Neuronal stem cell (in vitro differentiated cells): ENCODE measurements around the gene SCGB1A1.

Experiments used
- DNase-seq: peaks from one replicate; pipeline ENCODE4 v3.0.0-alpha.2; 2013; ENCODE audit warnings: low spot score
- H2AFZ ChIP-seq: one replicate; pipeline ENCODE4 v1.6.1; 2013; ENCODE audit warnings: mild to moderate bottlenecking, low read length, inconsistent platforms
- H2AK5ac ChIP-seq: 2 replicates; pipeline ENCODE4 v1.6.1; 2013; ENCODE audit warnings: low read depth, mild to moderate bottlenecking, inconsistent platforms, low read length, moderate library complexity, mixed read lengths
- H2BK120ac ChIP-seq: 2 replicates; pipeline ENCODE4 v1.6.1; 2013; ENCODE audit warnings: low read depth, mild to moderate bottlenecking, inconsistent platforms, low read length, moderate library complexity, mixed read lengths
- H2BK12ac ChIP-seq: one replicate; pipeline ENCODE4 v1.6.1; 2013; ENCODE audit warnings: low read length, inconsistent platforms
- H2BK15ac ChIP-seq: 2 replicates; pipeline ENCODE4 v1.6.1; 2013; ENCODE audit warnings: mild to moderate bottlenecking, low read length, inconsistent platforms, mixed read lengths
- H2BK5ac ChIP-seq: one replicate; pipeline ENCODE4 v1.6.1; 2013; ENCODE audit warnings: inconsistent platforms, mild to moderate bottlenecking, low read length, moderate library complexity
- H3K14ac ChIP-seq: one replicate; pipeline ENCODE4 v1.6.1; 2013; ENCODE audit warnings: low read length, inconsistent platforms
- H3K18ac ChIP-seq: 2 replicates; pipeline ENCODE4 v1.6.1; 2013; ENCODE audit warnings: low read length, inconsistent platforms
- H3K23ac ChIP-seq: 2 replicates; pipeline ENCODE4 v1.6.1; 2013; ENCODE audit warnings: low read depth, mild to moderate bottlenecking, mixed read lengths, low read length, inconsistent platforms; ENCODE audit not compliant: poor library complexity
- H3K27ac ChIP-seq: replicated peaks from 3 replicates; pipeline ENCODE4 v1.5.1; 2013; ENCODE audit warnings: low read length, inconsistent platforms
- H3K27me3 ChIP-seq, 3 experiments: 2 replicates each; pipeline ENCODE4 v1.6.1; 2013; ENCODE audit warnings: low read length in 3 of 3, mild to moderate bottlenecking in 2 of 3, inconsistent platforms in 1 of 3, low read depth in 1 of 3, mixed read lengths in 1 of 3, moderate library complexity in 1 of 3; ENCODE audit not compliant: control insufficient read depth in 3 of 3, insufficient read depth in 3 of 3
- H3K36me3 ChIP-seq, 2 donors: replicated peaks in 1 of 2; 2 replicates each; pipeline ENCODE4 v1.6.1; 2013; ENCODE audit warnings: low read length in 2 of 2; ENCODE audit not compliant: control insufficient read depth in 2 of 2, insufficient read depth in 2 of 2
- H3K4ac ChIP-seq: 2 replicates; pipeline ENCODE4 v1.6.1; 2013; ENCODE audit warnings: inconsistent platforms, mild to moderate bottlenecking, low read length, moderate library complexity
- H3K4me1 ChIP-seq, 2 donors: 1 replicate in 1 of 2; 2 replicates in 1 of 2; pipeline ENCODE4 v1.6.1; 2013; ENCODE audit warnings: low read length in 2 of 2, low read depth in 1 of 2; ENCODE audit not compliant: control insufficient read depth in 2 of 2, insufficient read depth in 1 of 2
- H3K4me2 ChIP-seq: one replicate; pipeline ENCODE4 v1.6.1; 2013; ENCODE audit warnings: mild to moderate bottlenecking, low read length, inconsistent platforms; ENCODE audit not compliant: insufficient read depth, poor library complexity, severe bottlenecking
- H3K4me3 ChIP-seq, 2 donors: 2 replicates each; pipeline ENCODE4 v1.5.1; 2013; ENCODE audit warnings: low read length in 2 of 2, mild to moderate bottlenecking in 2 of 2, inconsistent platforms in 1 of 2, moderate library complexity in 1 of 2
- H3K79me1 ChIP-seq: one replicate; pipeline ENCODE4 v1.6.1; 2013; ENCODE audit warnings: low read depth, mild to moderate bottlenecking, inconsistent platforms, low read length, moderate library complexity
- H3K9ac ChIP-seq: one replicate; pipeline ENCODE4 v1.6.1; 2013; ENCODE audit warnings: mild to moderate bottlenecking, low read depth, low read length, inconsistent platforms; ENCODE audit not compliant: poor library complexity
- H3K9me3 ChIP-seq, 2 donors: replicated peaks in 1 of 2; 2 replicates each; pipeline versions ENCODE3 to v1.6.1; 2013; ENCODE audit warnings: low read length in 2 of 2, mild to moderate bottlenecking in 2 of 2, inconsistent platforms in 1 of 2, low read depth in 1 of 2, mixed read lengths in 1 of 2, moderate library complexity in 1 of 2; ENCODE audit not compliant: control insufficient read depth in 2 of 2, insufficient read depth in 1 of 2
- H4K8ac ChIP-seq: one replicate; pipeline ENCODE4 v1.6.1; 2013; ENCODE audit warnings: low read depth, mild to moderate bottlenecking, inconsistent platforms, low read length, moderate library complexity
- H4K91ac ChIP-seq: one replicate; pipeline ENCODE4 v1.6.1; 2013; ENCODE audit warnings: low read length, low read depth, mild to moderate bottlenecking, inconsistent platforms; ENCODE audit not compliant: poor library complexity
- WGBS, 2 donors: extraction: QIAGEN DNeasy Blood & Tissue Kit; methylation state at CpG; one replicate each; pipeline ENCODE4 v1.1.7; 2013; ENCODE audit warnings: missing lambda C conversion rate in 2 of 2, mixed read lengths in 1 of 2; ENCODE audit not compliant: insufficient read length in 2 of 2, insufficient replicate concordance in 1 of 2; ENCODE audit errors: extremely low coverage in 2 of 2; 5-methylcytosine and 5-hydroxymethylcytosine counted together

The SCGB1A1 gene

DNA sequence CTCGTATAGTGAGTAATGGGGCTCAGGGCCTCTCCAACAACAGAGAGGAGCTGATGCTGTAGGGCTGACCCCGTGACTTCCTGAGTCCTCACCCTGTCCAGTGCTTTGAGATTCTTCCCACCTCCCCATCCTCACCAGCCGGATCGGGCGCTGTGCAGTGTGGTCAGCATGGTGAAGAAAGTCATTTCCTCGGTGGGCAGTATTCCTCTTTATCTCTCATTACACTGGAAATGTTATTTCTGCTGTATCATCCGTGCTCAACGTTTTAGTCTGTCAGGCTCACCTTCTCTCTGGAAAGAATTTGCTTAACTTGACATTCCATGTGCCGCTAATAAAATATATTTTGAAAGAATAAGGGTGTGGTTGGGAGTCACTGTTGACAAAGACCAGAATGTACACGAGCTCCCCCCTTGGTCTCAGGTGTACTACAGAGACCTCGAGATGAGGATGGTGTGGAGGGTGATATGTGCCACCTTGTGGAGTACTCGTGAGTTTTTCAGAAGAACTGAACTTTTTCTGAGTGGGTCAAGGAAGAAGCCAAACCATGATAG is 25.7 kb upstream of the SCGB1A1 start:
- H3K4ac ChIP-seq, result no peak overlapping the region
- H2BK120ac ChIP-seq, result no peak overlapping the region
- WGBS, 2 donors, result no CpG with 5 or more reads among the region's 12 CpGs
- DNase-seq, result no peak
- H3K4me1 ChIP-seq, result peaks cover 3 to 4% of the 10 kb centered on the region in 2 donors
- H3K9me3 ChIP-seq, result no peaks in the 10 kb centered on the region
- H3K23ac ChIP-seq, result no peak overlapping the region
- no peak overlapping the region for H2BK12ac ChIP-seq
- H4K91ac ChIP-seq, result no peak overlapping the region
- no peak overlapping the region for H3K9ac ChIP-seq
- no peak overlapping the region for H2BK5ac ChIP-seq
- no peak overlapping the region for H3K4me3 ChIP-seq
- no peak overlapping the region for H3K4me2 ChIP-seq
- H2AFZ ChIP-seq, result no peak overlapping the region
- H3K36me3 ChIP-seq, result peaks cover 3 to 5% of the 10 kb centered on the region in 2 donors
- H3K27ac ChIP-seq, result no peak overlapping the region
- H3K27me3 ChIP-seq, result no peaks in the 10 kb centered on the region
- H3K18ac ChIP-seq, result no peak overlapping the region
- no peak overlapping the region for H2AK5ac ChIP-seq
- H2BK15ac ChIP-seq, result no peak overlapping the region
- no peak overlapping the region for H4K8ac ChIP-seq
- H3K14ac ChIP-seq, result no peak overlapping the region
- H3K79me1 ChIP-seq, result no peaks in the 10 kb centered on the region

DNA sequence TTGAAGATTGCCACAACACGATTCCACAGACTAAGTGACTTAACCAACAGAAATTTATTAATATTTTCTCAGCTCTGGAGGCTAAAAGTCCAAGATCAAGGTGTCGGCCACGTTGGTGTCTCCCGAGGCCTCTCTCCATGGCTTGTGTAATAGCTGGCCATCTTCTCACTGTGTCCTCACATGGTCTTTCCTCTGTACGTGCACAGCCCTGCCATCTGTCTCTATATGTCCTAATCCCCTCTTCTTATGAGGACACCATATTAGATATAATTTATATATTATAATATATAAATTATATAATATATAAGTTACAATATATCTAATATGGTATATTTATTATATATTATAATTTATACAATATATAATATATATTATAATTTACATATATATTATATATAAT is 25.1 kb upstream of the SCGB1A1 start:
- Histone ChIP-seq H2AFZ (no peak overlapping the region), H2BK15ac (no peak overlapping the region), H2BK12ac (no peak overlapping the region), H4K8ac (no peak overlapping the region), H3K18ac (no peak overlapping the region), H3K4me1 (peaks cover 3 to 6% of the 10 kb centered on the region in 2 donors), H3K4ac (no peak overlapping the region), H3K4me2 (no peak overlapping the region), H4K91ac (no peak overlapping the region), H3K27ac (no peak overlapping the region), H3K9ac (no peak overlapping the region), H3K23ac (no peak overlapping the region), H3K14ac (no peak overlapping the region), H3K27me3 (no peaks in the 10 kb centered on the region), H2BK5ac (no peak overlapping the region), H3K4me3 (no peak overlapping the region), H3K9me3 (no peaks in the 10 kb centered on the region), H3K79me1 (no peaks in the 10 kb centered on the region), H2BK120ac (no peak overlapping the region), H2AK5ac (no peak overlapping the region), H3K36me3 (peaks cover 3 to 5% of the 10 kb centered on the region in 2 donors)
- WGBS, 2 donors, result no CpG with 5 or more reads among the region's 5 CpGs
- no peak for DNase-seq

DNA sequence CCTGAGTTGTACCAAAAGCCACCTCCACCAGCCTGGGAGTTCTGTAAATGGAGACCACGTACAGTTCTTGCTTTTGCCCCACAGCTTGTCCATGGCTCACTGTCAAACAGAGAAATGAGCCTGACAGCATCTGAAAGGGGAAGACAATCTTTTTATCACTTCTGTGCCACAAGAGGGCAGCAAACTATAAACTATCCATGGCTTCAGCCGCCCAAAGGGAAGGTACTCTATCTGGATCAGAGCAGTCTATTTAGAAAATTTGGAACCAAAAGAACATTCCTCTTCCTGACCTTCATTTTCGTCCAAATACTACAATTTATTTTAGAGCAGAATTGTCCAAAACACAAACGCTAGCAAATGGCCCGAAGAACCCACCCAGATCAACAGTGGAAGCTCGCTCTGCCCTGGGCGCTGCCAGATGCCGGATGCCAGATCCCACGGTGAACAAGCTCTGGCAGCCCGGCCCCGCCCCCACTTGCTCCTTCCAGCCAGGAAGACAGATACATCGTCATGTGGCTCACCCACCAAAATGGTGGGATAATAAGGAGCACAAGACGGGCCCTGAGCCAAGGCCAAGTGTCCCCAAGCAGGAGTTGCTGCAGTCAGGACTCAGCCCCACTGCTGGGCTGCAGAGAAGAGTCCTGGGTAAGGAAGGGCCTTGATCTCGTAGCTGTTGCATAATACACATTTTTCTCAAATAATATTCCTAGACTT is 23.9 kb upstream of the SCGB1A1 start:
- Histone ChIP-seq H2BK120ac (no peak overlapping the region), H3K9me3 (no peaks in the 10 kb centered on the region), H2BK15ac (no peak overlapping the region), H4K8ac (no peak overlapping the region), H3K9ac (no peak overlapping the region), H3K23ac (no peak overlapping the region), H2BK5ac (no peak overlapping the region), H4K91ac (no peak overlapping the region), H3K79me1 (no peaks in the 10 kb centered on the region), H3K4me2 (peak overlapping the region; percentile 48), H3K27ac (no peak overlapping the region), H2AK5ac (no peak overlapping the region), H3K18ac (peak overlapping the region; percentile 69), H3K4me3 (no peak overlapping the region), H3K4ac (no peak overlapping the region), H3K14ac (no peak overlapping the region), H3K36me3 (peaks cover 2 to 3% of the 10 kb centered on the region in 2 donors), H3K4me1 (peaks cover 9 to 13% of the 10 kb centered on the region in 2 donors), H3K27me3 (no peaks in the 10 kb centered on the region), H2AFZ (peak overlapping the region; percentile 69), H2BK12ac (no peak overlapping the region)
- DNase-seq, result peak; percentile 78
- WGBS, 2 donors, result no CpG with 5 or more reads among the region's 14 CpGs

DNA sequence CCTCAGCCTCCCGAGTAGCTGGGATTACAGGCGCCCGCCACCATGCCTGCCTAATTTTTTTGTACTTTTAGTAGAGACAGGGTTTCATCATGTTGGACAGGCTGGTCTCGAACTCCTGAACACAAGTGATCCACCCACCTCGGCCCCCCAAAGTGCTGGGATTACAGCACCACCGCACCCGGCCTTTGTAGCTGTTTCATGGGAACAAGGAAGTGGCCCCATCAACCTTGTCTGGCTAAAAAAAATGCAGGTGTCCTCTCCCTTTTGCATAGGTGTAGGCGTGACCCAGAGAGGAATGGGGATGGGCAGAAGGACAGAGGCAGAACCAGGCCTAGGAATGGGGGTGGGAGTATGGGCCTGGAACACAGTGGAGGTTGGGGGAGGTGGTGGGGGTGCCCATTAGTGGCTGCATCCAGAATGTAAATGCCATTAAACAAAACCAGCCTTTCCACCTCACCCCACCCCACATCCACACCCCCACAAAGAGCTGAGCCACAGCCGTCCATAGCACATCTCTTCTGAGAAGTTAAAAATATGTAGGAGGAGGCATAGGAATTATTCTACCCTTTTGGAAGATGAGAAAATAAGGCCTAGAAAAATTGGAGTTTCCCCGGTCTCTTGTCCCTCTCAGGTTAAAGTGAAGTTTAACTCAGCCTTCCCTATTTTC is 22.8 kb upstream of the SCGB1A1 start:
- Histone ChIP-seq H2AK5ac (no peak overlapping the region), H3K9ac (no peak overlapping the region), H3K4me1 (peaks cover 9 to 13% of the 10 kb centered on the region in 2 donors), H3K36me3 (peaks cover under 1 to 3% of the 10 kb centered on the region in 2 donors), H3K4ac (no peak overlapping the region), H2AFZ (no peak overlapping the region), H2BK120ac (no peak overlapping the region), H4K8ac (no peak overlapping the region), H4K91ac (no peak overlapping the region), H3K79me1 (no peaks in the 10 kb centered on the region), H3K4me2 (no peak overlapping the region), H3K18ac (no peak overlapping the region), H3K4me3 (no peak overlapping the region), H2BK12ac (no peak overlapping the region), H3K9me3 (no peaks in the 10 kb centered on the region), H3K27me3 (no peaks in the 10 kb centered on the region), H3K23ac (peak overlapping the region; percentile 25), H3K14ac (no peak overlapping the region), H2BK5ac (no peak overlapping the region), H3K27ac (no peak overlapping the region), H2BK15ac (no peak overlapping the region)
- DNase-seq, result no peak
- WGBS, 2 donors, result no CpG with 5 or more reads among the region's 10 CpGs
